DND-41 (cell line): ENCODE results near the gene LEPR.

Experiments used
- ATAC-seq: fragments of 200-7000 bp; cut with Tn5 transposase; 3 replicates; pipeline ENCODE4 v1.9.1; 2021; ENCODE audit warnings: low read depth; ENCODE audit not compliant: insufficient read depth
- DNase-seq: peaks from one replicate; pipeline ENCODE4 v3.0.0-alpha.2; 2020
- H2AFZ ChIP-seq: 2 replicates; pipeline ENCODE4 v1.6.0; 2012; ENCODE audit warnings: low read depth, low read length
- H3K27ac ChIP-seq: 2 replicates; pipeline ENCODE4 v1.5.1; 2012; ENCODE audit warnings: low read length, inconsistent platforms
- H3K27me3 ChIP-seq: fragments of 200-600 bp; sonication (generic); 2 replicates; pipeline ENCODE4 v1.6.0; 2012; ENCODE audit warnings: low read length, mild to moderate bottlenecking, inconsistent platforms; ENCODE audit not compliant: insufficient read depth, poor library complexity
- H3K36me3 ChIP-seq: 2 replicates; pipeline ENCODE4 v1.5.1; 2012; ENCODE audit warnings: low read length, inconsistent platforms; ENCODE audit not compliant: insufficient read depth
- H3K4me1 ChIP-seq: 2 replicates; pipeline ENCODE4 v1.5.1; 2012; ENCODE audit warnings: mild to moderate bottlenecking, low read length; ENCODE audit not compliant: insufficient read depth
- H3K4me2 ChIP-seq: 2 replicates; pipeline ENCODE4 v1.6.0; 2012; ENCODE audit warnings: mild to moderate bottlenecking, moderate library complexity, low read length, inconsistent platforms; ENCODE audit not compliant: insufficient read depth
- H3K4me3 ChIP-seq, 2 experiments: fragments of 200-600 bp in 1 of 2; shearing (Covaris generic) in 1 of 2; 2 replicates each; pipeline ENCODE4 v1.5.1; 2012 to 2016; ENCODE audit warnings: inconsistent platforms in 2 of 2, low read length in 2 of 2, mild to moderate bottlenecking in 2 of 2, low read depth in 1 of 2, moderate library complexity in 1 of 2
- H3K79me2 ChIP-seq: 2 replicates; pipeline ENCODE4 v1.6.0; 2012; ENCODE audit warnings: low read length, inconsistent platforms; ENCODE audit not compliant: insufficient read depth
- H3K9ac ChIP-seq: 2 replicates; pipeline ENCODE4 v1.6.0; 2012; ENCODE audit warnings: low read depth, mild to moderate bottlenecking, inconsistent platforms, low read length, moderate library complexity
- H3K9me3 ChIP-seq: 2 replicates; pipeline ENCODE4 v1.5.1; 2012; ENCODE audit warnings: low read length, moderate library complexity, mild to moderate bottlenecking, inconsistent platforms; ENCODE audit not compliant: insufficient read depth, severe bottlenecking
- H4K20me1 ChIP-seq: 2 replicates; pipeline ENCODE4 v1.6.0; 2012; ENCODE audit warnings: low read length; ENCODE audit not compliant: insufficient read depth
- CTCF ChIP-seq: IDR thresholded peaks from 2 replicates; pipeline ENCODE4 v1.5.1; 2012; ENCODE audit warnings: borderline replicate concordance, low read length, moderate library complexity, mild to moderate bottlenecking; ENCODE audit not compliant: poor library complexity, severe bottlenecking; ENCODE audit errors: extremely low read depth
- EZH2 ChIP-seq: IDR thresholded peaks from 3 replicates; pipeline ENCODE4 v1.6.1; 2012; ENCODE audit warnings: borderline replicate concordance, low read depth, mild to moderate bottlenecking, moderate library complexity, low read length, inconsistent platforms; ENCODE audit not compliant: severe bottlenecking

Gene LEPR

GRCh38 chr1:65440915-65441314 lies 20.4 kb downstream of the LEPR start:
- Histone ChIP-seq H3K27ac (no peak overlapping the region), H3K27me3 (no peaks in the 10 kb centered on the region), H3K4me1 (no peaks in the 10 kb centered on the region), H3K4me3 (no peak overlapping the region), H3K36me3 (no peaks in the 10 kb centered on the region), H3K9ac (no peak overlapping the region), H4K20me1 (no peaks in the 10 kb centered on the region), H3K4me2 (no peak overlapping the region), H2AFZ (no peak overlapping the region), H3K79me2 (no peaks in the 10 kb centered on the region), H3K9me3 (no peaks in the 10 kb centered on the region)
- no peak for DNase-seq
- no peak for ATAC-seq
- TF ChIP-seq EZH2 (no peak), CTCF (no peak)

- H3K27me3 ChIP-seq = no peaks in the 10 kb centered on the region
- no peak overlapping the region for H3K9ac ChIP-seq
- no peaks in the 10 kb centered on the region for H4K20me1 ChIP-seq
- no peaks in the 10 kb centered on the region for H3K36me3 ChIP-seq
- TF ChIP-seq CTCF (no peak), EZH2 (no peak)
- H3K27ac ChIP-seq = no peak overlapping the region
- no peaks in the 10 kb centered on the region for H3K79me2 ChIP-seq
- ATAC-seq (no peak), DNase-seq (no peak)
- no peaks in the 10 kb centered on the region for H3K9me3 ChIP-seq
- no peak overlapping the region for H3K4me3 ChIP-seq
- no peak overlapping the region for H2AFZ ChIP-seq
- no peak overlapping the region for H3K4me2 ChIP-seq
- H3K4me1 ChIP-seq = no peaks in the 10 kb centered on the region
Observed at GRCh38 chr1:65441464-65441863, 21.0 kb downstream of the LEPR start.

GRCh38 chr1:65442442-65442841 lies 22.0 kb downstream of the LEPR start:
- TF ChIP-seq CTCF = no peak
- no peak for TF ChIP-seq EZH2
- ATAC-seq (no peak), DNase-seq (no peak)
- no peaks in the 10 kb centered on the region for H3K36me3 ChIP-seq
- no peaks in the 10 kb centered on the region for H3K4me1 ChIP-seq
- no peaks in the 10 kb centered on the region for H3K79me2 ChIP-seq
- H4K20me1 ChIP-seq = no peaks in the 10 kb centered on the region
- no peak overlapping the region for H3K4me3 ChIP-seq
- no peaks in the 10 kb centered on the region for H3K27me3 ChIP-seq
- H3K9me3 ChIP-seq = no peaks in the 10 kb centered on the region
- no peak overlapping the region for H2AFZ ChIP-seq
- no peak overlapping the region for H3K9ac ChIP-seq
- H3K27ac ChIP-seq = no peak overlapping the region
- H3K4me2 ChIP-seq = no peak overlapping the region

- H3K4me3 ChIP-seq = no peak overlapping the region
- no peaks in the 10 kb centered on the region for H3K9me3 ChIP-seq
- H3K79me2 ChIP-seq = no peaks in the 10 kb centered on the region
- no peak overlapping the region for H3K27ac ChIP-seq
- ATAC-seq = no peak
- no peaks in the 10 kb centered on the region for H3K36me3 ChIP-seq
- H3K27me3 ChIP-seq = no peaks in the 10 kb centered on the region
- no peak overlapping the region for H3K4me2 ChIP-seq
- TF ChIP-seq EZH2 (no peak), CTCF (no peak)
- no peaks in the 10 kb centered on the region for H3K4me1 ChIP-seq
- no peak overlapping the region for H2AFZ ChIP-seq
- no peaks in the 10 kb centered on the region for H4K20me1 ChIP-seq
- H3K9ac ChIP-seq = no peak overlapping the region
- DNase-seq = no peak
Observed at GRCh38 chr1:65443647-65444046, 23.2 kb downstream of the LEPR start.
